Measurements from ENCODE around the gene NFYA. TPM values are rescaled to one million over a fixed set of nuclear protein-coding genes. Genes with fewer than 3 reads are reported as not detected.
A peak's percentile ranks its signal among the peaks of the same experiment; 100 is the strongest.

The NFYA gene
- total RNA-seq, 2 experiments from 2014 or later = 23.5 to 47.9 TPM

DNA sequence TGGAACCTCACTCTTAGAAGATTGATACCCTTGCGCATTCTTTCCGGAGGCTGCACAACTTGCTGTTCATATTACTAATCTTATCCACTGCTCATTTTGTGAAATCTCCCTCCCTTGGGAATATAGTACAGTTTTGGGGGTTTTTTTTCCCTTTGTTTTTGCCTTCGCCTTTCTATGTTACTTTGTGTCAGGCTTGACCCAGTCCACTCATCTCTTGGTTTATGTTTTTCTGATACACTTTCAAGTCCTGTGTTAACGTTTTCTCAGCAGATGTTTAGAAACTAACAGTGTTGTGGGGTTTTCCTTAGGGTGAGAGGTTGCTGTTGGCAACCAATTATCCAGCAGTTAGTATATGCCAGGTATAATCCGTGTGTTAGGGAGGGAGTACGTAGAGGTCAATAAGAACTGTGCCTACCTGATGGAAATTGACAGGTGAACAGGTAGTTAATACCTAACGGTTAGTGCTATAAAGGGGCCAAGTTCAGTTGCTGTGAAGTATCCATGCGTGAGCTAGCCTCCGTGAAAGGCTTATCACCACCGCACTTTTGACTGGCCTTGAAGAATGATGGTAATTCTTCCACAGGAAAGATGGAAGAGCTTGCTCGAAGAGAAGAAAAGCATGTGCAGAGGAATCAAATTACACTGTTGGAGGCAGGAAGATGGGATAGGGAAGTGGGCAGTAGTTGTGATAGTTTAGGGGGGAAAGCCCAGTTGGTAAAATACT lies 1.4 kb downstream of the NFYA start:
- intact Hi-C loops (cut with micrococcal nuclease; ENCODE audit: unreplicated experiment) = loop anchor here (2.0 to 5.0 kb wide), 5 partner anchors 109 to 658 kb away; partner anchors contain the start of genes FOXP4 and TREML2
- Histone ChIP-seq H3K9me3 (ENCODE audit: low read length) (no peaks in the 10 kb centered on the region), H3K9me2 (ENCODE audit: insufficient read depth, low read length) (no peaks in the 10 kb centered on the region), H2AFZ (ENCODE audit: low read length) (no peak overlapping the region), H4K20me1 (ENCODE audit: insufficient read depth, low read length) (peaks cover 24% of the 10 kb centered on the region; the same call in 1 of the 2 replicates), H3K79me2 (ENCODE audit: insufficient read depth, low read depth, low read length) (peaks cover 76% of the 10 kb centered on the region), H3K27ac (ENCODE audit: low read depth, low read length, poor library complexity, severe bottlenecking) (peak overlapping the region; percentile 92), H3K36me3 (ENCODE audit: insufficient read depth, low read length) (peaks cover 64% of the 10 kb centered on the region), H3K4me3 (ENCODE audit: low read depth, low read length, poor library complexity, severe bottlenecking) (peak overlapping the region; percentile 97), H3K4me2 (ENCODE audit: low read length) (peak overlapping the region; percentile 97), H3K4me1 (ENCODE audit: insufficient read depth, low read length, poor library complexity, severe bottlenecking) (peaks cover 57% of the 10 kb centered on the region)
- no peak for DNase-seq (ENCODE audit: low spot score)
- TF ChIP-seq EZH2phosphoT487 (IDR thresholded peaks at IDR 0.05; ENCODE audit: borderline replicate concordance, low read depth, low read length) (no peak), CTCF (conservative IDR thresholded peaks at IDR 0.05; ENCODE audit: low read length) (no peak)
- CTCF ChIA-PET (ENCODE audit: unreplicated experiment) = no interaction called here
- TSS peak; percentile 72 for BruUV-seq (replicated peaks)
- POLR2A ChIA-PET = interaction anchor here (1.0 to 1.3 kb wide), 2 partner anchors 13 to 123 kb away, joined by 3 read pairs; no protein-coding TSS in a partner anchor

- TF ChIP-seq EZH2phosphoT487 (IDR thresholded peaks at IDR 0.05; ENCODE audit: borderline replicate concordance, low read depth, low read length) (no peak), CTCF (conservative IDR thresholded peaks at IDR 0.05; ENCODE audit: low read length) (no peak)
- peak overlapping the region; percentile 97 for H3K4me3 ChIP-seq (ENCODE audit: low read depth, low read length, poor library complexity, severe bottlenecking)
- intact Hi-C loops (cut with micrococcal nuclease; ENCODE audit: unreplicated experiment) = loop anchor here (5.0 kb wide), 3 partner anchors 242 to 657 kb away; partner anchors contain the start of gene FOXP4
- H3K9me2 ChIP-seq (ENCODE audit: insufficient read depth, low read length) = no peaks in the 10 kb centered on the region
- peak overlapping the region; percentile 92 for H3K27ac ChIP-seq (ENCODE audit: low read depth, low read length, poor library complexity, severe bottlenecking)
- peak overlapping the region; percentile 97 for H3K4me2 ChIP-seq (ENCODE audit: low read length)
- H3K4me1 ChIP-seq (ENCODE audit: insufficient read depth, low read length, poor library complexity, severe bottlenecking) = peaks cover 64% of the 10 kb centered on the region
- H3K79me2 ChIP-seq (ENCODE audit: insufficient read depth, low read depth, low read length) = peaks cover 84% of the 10 kb centered on the region
- no peak for DNase-seq (ENCODE audit: low spot score)
- peaks cover 64% of the 10 kb centered on the region for H3K36me3 ChIP-seq (ENCODE audit: insufficient read depth, low read length)
- CTCF ChIA-PET (ENCODE audit: unreplicated experiment) = no interaction called here
- no peaks in the 10 kb centered on the region for H3K9me3 ChIP-seq (ENCODE audit: low read length)
- no TSS peak for BruUV-seq (replicated peaks)
- no peak overlapping the region for H2AFZ ChIP-seq (ENCODE audit: low read length)
- H4K20me1 ChIP-seq (ENCODE audit: insufficient read depth, low read length) = peaks cover 24% of the 10 kb centered on the region; the same call in 1 of the 2 replicates
- POLR2A ChIA-PET = interaction anchor here (1.0 to 1.3 kb wide), 6 partner anchors 13 to 226 kb away, joined by 3 to 4 read pairs (median 3); no protein-coding TSS in a partner anchor
Measured at GRCh38 chr6:41074692-41075436, 2.1 kb downstream of the NFYA start.

Data from OCI-LY7 (cell line).